Measurements from ENCODE around the gene PFKFB4.

DNA sequence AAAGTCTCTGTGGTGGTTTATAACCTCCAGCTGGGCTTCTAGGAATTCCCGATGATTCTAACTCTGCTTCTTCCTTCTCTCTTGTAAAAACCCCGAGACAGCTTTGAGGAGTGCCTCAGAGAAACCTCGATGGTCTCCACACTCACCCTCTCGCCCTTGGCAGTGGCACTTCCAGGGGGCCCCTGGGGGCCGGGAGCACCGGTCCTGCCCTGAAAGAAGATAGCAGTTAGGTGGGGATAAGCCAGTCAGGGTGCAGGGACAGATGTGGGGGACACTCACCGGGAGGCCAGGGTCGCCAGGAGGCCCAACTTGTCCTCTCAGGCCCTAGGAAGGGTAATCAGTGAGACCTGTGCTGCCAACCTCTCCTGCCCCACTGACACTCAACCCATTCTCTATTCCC, 28.8 kb upstream of the PFKFB4 start:
- TF ChIP-seq, protein P1, sequence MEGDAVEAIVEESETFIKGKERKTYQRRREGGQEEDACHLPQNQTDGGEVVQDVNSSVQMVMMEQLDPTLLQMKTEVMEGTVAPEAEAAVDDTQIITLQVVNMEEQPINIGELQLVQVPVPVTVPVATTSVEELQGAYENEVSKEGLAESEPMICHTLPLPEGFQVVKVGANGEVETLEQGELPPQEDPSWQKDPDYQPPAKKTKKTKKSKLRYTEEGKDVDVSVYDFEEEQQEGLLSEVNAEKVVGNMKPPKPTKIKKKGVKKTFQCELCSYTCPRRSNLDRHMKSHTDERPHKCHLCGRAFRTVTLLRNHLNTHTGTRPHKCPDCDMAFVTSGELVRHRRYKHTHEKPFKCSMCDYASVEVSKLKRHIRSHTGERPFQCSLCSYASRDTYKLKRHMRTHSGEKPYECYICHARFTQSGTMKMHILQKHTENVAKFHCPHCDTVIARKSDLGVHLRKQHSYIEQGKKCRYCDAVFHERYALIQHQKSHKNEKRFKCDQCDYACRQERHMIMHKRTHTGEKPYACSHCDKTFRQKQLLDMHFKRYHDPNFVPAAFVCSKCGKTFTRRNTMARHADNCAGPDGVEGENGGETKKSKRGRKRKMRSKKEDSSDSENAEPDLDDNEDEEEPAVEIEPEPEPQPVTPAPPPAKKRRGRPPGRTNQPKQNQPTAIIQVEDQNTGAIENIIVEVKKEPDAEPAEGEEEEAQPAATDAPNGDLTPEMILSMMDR (IDR thresholded peaks at IDR 0.05): no peak
- TF ChIP-seq POLR2AphosphoS5 (IDR thresholded peaks at IDR 0.05): no peak
